ENCODE data around the gene CERS1. TPM values are rescaled to one million over a fixed set of nuclear protein-coding genes. Genes with fewer than 3 reads are reported as not detected.

The CERS1 gene
- total RNA-seq, 1 experiment from 2014 or later = 0.96 TPM

DNA sequence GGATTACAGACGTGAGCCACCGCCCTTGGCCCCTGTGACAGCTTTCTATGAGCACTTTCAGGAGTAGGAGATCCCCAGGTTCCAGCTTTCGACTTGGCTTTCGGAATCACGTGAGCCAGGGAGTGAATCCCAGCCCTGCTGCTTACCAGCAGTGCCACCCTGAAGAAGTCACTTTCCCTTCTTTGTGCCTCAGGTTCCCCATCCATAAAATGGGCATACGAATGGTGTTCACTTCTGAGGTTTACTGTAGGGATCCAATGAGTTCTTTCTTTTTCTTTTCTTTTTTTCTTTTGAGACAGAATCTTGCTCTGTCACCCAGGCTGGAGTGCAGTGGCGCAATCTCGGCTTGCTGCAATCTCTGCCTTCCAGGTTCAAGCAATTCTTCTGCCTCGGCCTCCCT lies 49.3 kb upstream of the CERS1 start:
- H3K27ac ChIP-seq (ENCODE audit: low read depth, low read length) = no peak overlapping the region
- H3K4me3 ChIP-seq (replicated peaks in 1 of 2; ENCODE audit: low read depth in 1 of 2, low read length in 2 of 2) = no peak overlapping the region
- POLR2A ChIA-PET = interaction anchor here (0.5 kb wide), 1 partner anchor 15 kb away, joined by 5 read pairs; no protein-coding TSS in a partner anchor
- intact Hi-C loops (cut with micrococcal nuclease) = no loop called here
- no peaks in the 10 kb centered on the region for H4K20me1 ChIP-seq (ENCODE audit: insufficient read depth)
- peaks cover 3% of the 10 kb centered on the region; the same call in 1 of the 2 replicates for H3K79me2 ChIP-seq (ENCODE audit: insufficient read depth, low read length)
- H3K4me1 ChIP-seq (ENCODE audit: control insufficient read depth in 1 of 2, insufficient read depth in 2 of 2, low read length in 2 of 2) = peaks cover 4 to 11% of the 10 kb centered on the region in 2 experiments; a peak in 3 of 4 replicates
- ATAC-seq = no peak
- no peak for DNase-seq (ENCODE audit: low read depth, low spot score)
- H3K36me3 ChIP-seq (ENCODE audit: control insufficient read depth in 1 of 2, insufficient read depth in 2 of 2, low read length in 2 of 2) = no peaks in the 10 kb centered on the region
- RAD21 ChIA-PET (ENCODE audit: low non-redundant PET in 1 of 2, low total read pairs in 2 of 2, uncharacterized antibody in 2 of 2, unreplicated experiment in 2 of 2) = no interaction called here
- H2AFZ ChIP-seq (ENCODE audit: low read depth, low read length, poor library complexity, severe bottlenecking) = no peak overlapping the region
- no peak for TF ChIP-seq POLR2AphosphoS5 (IDR thresholded peaks at IDR 0.05; ENCODE audit: low read depth, low read length)
- TF ChIP-seq ELF1 (IDR thresholded peaks at IDR 0.05; ENCODE audit: borderline replicate concordance, low read depth) = no peak
- TF ChIP-seq EZH2 (IDR thresholded peaks at IDR 0.05) = no peak
- no peak for TF ChIP-seq SP1 (IDR thresholded peaks at IDR 0.05; ENCODE audit: low read depth)
- TF ChIP-seq ZFX (IDR thresholded peaks at IDR 0.05) = no peak
- TF ChIP-seq SIN3A (IDR thresholded peaks at IDR 0.05; ENCODE audit: low read depth) = no peak
- TF ChIP-seq, protein P1, sequence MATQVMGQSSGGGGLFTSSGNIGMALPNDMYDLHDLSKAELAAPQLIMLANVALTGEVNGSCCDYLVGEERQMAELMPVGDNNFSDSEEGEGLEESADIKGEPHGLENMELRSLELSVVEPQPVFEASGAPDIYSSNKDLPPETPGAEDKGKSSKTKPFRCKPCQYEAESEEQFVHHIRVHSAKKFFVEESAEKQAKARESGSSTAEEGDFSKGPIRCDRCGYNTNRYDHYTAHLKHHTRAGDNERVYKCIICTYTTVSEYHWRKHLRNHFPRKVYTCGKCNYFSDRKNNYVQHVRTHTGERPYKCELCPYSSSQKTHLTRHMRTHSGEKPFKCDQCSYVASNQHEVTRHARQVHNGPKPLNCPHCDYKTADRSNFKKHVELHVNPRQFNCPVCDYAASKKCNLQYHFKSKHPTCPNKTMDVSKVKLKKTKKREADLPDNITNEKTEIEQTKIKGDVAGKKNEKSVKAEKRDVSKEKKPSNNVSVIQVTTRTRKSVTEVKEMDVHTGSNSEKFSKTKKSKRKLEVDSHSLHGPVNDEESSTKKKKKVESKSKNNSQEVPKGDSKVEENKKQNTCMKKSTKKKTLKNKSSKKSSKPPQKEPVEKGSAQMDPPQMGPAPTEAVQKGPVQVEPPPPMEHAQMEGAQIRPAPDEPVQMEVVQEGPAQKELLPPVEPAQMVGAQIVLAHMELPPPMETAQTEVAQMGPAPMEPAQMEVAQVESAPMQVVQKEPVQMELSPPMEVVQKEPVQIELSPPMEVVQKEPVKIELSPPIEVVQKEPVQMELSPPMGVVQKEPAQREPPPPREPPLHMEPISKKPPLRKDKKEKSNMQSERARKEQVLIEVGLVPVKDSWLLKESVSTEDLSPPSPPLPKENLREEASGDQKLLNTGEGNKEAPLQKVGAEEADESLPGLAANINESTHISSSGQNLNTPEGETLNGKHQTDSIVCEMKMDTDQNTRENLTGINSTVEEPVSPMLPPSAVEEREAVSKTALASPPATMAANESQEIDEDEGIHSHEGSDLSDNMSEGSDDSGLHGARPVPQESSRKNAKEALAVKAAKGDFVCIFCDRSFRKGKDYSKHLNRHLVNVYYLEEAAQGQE (IDR thresholded peaks at IDR 0.05; ENCODE audit: low read depth) = no peak
- no peak for TF ChIP-seq TCF7L2 (IDR thresholded peaks at IDR 0.05; ENCODE audit: borderline replicate concordance, extremely low read depth, insufficient read depth, insufficient read length)
- no peak for TF ChIP-seq ZNF274 (IDR thresholded peaks at IDR 0.05; ENCODE audit: low read depth, low read length)
- no peak for TF ChIP-seq CBX3 (IDR thresholded peaks at IDR 0.05; ENCODE audit: low read depth)
- no peak for TF ChIP-seq EGR1 (IDR thresholded peaks at IDR 0.05; ENCODE audit: low read depth)
- no peak for TF ChIP-seq JUND (IDR thresholded peaks at IDR 0.05)
- no peak for TF ChIP-seq CEBPB (IDR thresholded peaks at IDR 0.05; ENCODE audit: low read depth)
- TF ChIP-seq, protein P2, sequence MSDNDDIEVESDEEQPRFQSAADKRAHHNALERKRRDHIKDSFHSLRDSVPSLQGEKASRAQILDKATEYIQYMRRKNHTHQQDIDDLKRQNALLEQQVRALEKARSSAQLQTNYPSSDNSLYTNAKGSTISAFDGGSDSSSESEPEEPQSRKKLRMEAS (IDR thresholded peaks at IDR 0.05) = no peak
- TF ChIP-seq POLR2A (IDR thresholded peaks at IDR 0.05; ENCODE audit: borderline replicate concordance, extremely low read depth, insufficient read depth, insufficient read length) = no peak
- H3K9me2 ChIP-seq (ENCODE audit: insufficient read depth) = no peaks in the 10 kb centered on the region
- BruUV-seq (replicated peaks) = no TSS peak
- CTCF ChIA-PET = interaction anchor here (1.2 kb wide), 1 partner anchor 42 kb away, joined by 3 read pairs; no protein-coding TSS in a partner anchor
- no peak overlapping the region for H3K4me2 ChIP-seq (ENCODE audit: low read length)
- no peaks in the 10 kb centered on the region for H3K27me3 ChIP-seq (ENCODE audit: insufficient read depth, low read length)
- H3K9ac ChIP-seq (ENCODE audit: low read length) = no peak overlapping the region
- no peaks in the 10 kb centered on the region for H3K9me3 ChIP-seq (ENCODE audit: control insufficient read depth in 1 of 2, insufficient read depth in 1 of 2, low read depth in 1 of 2, low read length in 2 of 2)

Data from HCT116 (cell line).